Left ventricle myocardium inferior (tissue), 1 donor: ENCODE data around the gene PLK5. TPM values are rescaled to one million over a fixed set of nuclear protein-coding genes. Genes with fewer than 3 reads are reported as not detected.

Source experiments
- DNase-seq: peaks from one replicate; pipeline ENCODE4 v3.0.0-alpha.2; 2020
- H3K27ac ChIP-seq: fragments of 200-600 bp; replicated peaks from 2 replicates; pipeline ENCODE4 v1.8.0; 2021
- H3K27me3 ChIP-seq: fragments of 200-600 bp; 2 replicates; pipeline ENCODE4 v1.8.0; 2021; ENCODE audit warnings: low read depth
- H3K36me3 ChIP-seq: fragments of 200-600 bp; 2 replicates; pipeline ENCODE4 v1.8.0; 2021
- H3K4me1 ChIP-seq: fragments of 200-600 bp; 2 replicates; pipeline ENCODE4 v1.8.0; 2021
- H3K4me3 ChIP-seq: fragments of 200-600 bp; 2 replicates; pipeline ENCODE4 v1.8.0; 2021; ENCODE audit warnings: mild to moderate bottlenecking, moderate library complexity
- H3K9me3 ChIP-seq: fragments of 200-600 bp; replicated peaks from 2 replicates; pipeline ENCODE4 v1.8.0; 2021
- intact Hi-C: fragments of 100-400 bp; cut with micrococcal nuclease; formaldehyde crosslinking; loops from one replicate; pipeline ENCODE4 v1.11.0; 2022
- total RNA-seq: library from RNA; stranded (reverse); fragmentation: NEBNext Ultra II Directional; extraction: Animal tissue kit (Norgen Biotek cat#: 25700); gene quantifications from one replicate; pipeline ENCODE4 v1.2.1, GENCODE V29; 2021
- TF ChIP-seq, protein P1 (sequence below): fragments of 200-600 bp; IDR thresholded peaks from 2 replicates; pipeline ENCODE4 v1.8.0; 2021; ENCODE audit warnings: antibody characterized with exemption, mild to moderate bottlenecking, borderline replicate concordance
- donor health status: DM: no; HTN: yes; CAD: no; lungs with severe emphysema.

PLK5 gene
- total RNA-seq, 1 donor from 2014 or later = not detected

DNA sequence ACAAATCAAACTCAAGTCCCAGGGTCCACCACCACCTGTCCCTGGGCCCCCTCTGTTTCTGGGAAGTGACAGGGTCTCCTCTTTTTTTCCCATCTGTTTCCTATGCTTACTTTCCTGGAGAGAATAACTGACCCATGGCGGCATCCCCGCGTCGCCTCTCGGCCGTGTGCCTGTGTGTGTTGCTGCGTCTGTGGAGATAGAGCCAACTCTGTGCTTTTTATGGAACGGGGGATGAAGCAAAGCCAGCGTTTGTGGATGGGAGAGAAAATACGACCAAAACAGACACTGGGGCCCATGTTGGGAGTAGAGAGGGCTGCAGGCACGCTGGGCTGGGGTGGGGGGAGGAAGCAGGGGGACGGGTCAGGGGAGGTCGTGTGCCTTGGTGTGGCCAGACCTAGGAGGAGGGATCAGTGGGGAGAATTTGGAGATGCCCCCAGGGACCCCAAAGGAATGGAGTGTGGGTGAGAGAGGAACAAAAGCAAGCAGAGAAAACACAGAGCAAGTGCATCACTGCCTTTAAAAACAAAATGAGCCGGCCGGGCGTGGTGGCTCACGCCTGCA, 16.6 kb downstream of the PLK5 start:
- peaks cover 63% of the 10 kb centered on the region for H3K27me3 ChIP-seq
- no peaks in the 10 kb centered on the region for H3K9me3 ChIP-seq
- H3K4me1 ChIP-seq = peaks cover 19% of the 10 kb centered on the region
- intact Hi-C loops = loop anchor here (10.0 kb wide), 2 partner anchors 134 to 224 kb away; no protein-coding TSS in a partner anchor
- TF ChIP-seq, protein P1, sequence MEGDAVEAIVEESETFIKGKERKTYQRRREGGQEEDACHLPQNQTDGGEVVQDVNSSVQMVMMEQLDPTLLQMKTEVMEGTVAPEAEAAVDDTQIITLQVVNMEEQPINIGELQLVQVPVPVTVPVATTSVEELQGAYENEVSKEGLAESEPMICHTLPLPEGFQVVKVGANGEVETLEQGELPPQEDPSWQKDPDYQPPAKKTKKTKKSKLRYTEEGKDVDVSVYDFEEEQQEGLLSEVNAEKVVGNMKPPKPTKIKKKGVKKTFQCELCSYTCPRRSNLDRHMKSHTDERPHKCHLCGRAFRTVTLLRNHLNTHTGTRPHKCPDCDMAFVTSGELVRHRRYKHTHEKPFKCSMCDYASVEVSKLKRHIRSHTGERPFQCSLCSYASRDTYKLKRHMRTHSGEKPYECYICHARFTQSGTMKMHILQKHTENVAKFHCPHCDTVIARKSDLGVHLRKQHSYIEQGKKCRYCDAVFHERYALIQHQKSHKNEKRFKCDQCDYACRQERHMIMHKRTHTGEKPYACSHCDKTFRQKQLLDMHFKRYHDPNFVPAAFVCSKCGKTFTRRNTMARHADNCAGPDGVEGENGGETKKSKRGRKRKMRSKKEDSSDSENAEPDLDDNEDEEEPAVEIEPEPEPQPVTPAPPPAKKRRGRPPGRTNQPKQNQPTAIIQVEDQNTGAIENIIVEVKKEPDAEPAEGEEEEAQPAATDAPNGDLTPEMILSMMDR = no peak
- H3K4me3 ChIP-seq = peak overlapping the region; percentile 14
- no peak for DNase-seq
- peak overlapping the region; percentile 36 for H3K27ac ChIP-seq
- no peaks in the 10 kb centered on the region for H3K36me3 ChIP-seq

DNA sequence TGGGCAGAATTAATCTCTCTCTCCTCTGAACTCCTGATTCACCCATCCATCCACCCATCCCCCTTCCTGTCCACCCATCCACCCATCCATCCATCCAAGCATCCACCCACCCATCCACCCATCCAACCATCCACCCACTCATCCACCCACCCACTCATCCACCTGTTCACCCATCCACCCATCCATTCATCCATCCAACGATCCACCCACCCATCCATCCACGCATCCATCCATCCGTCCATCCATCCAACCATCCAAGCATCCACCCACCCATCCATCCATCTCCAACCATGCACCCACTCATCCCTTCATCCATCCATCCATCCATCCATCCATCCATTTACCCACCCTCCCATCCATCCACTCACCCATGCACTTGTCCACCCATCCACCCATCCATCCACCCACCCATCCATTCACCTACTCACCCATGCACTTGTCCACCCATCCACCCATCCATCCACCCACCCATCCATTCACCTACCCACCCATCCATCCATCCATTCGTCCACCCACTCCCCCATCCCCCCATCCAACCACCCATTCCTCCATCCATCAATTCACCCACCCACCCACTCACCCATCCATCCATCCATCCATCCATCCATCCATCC, 25.6 kb downstream of the PLK5 start:
- Histone ChIP-seq H3K9me3 (no peaks in the 10 kb centered on the region), H3K4me1 (peaks cover 3% of the 10 kb centered on the region), H3K36me3 (no peaks in the 10 kb centered on the region), H3K27ac (no peak overlapping the region), H3K4me3 (no peak overlapping the region), H3K27me3 (peaks cover 31% of the 10 kb centered on the region)
- TF ChIP-seq, protein P1 = no peak
- intact Hi-C loops = loop anchor here (10.0 kb wide), 2 partner anchors 125 to 215 kb away; no protein-coding TSS in a partner anchor
- DNase-seq = no peak

GRCh38 chr19:1551068-1552040, 27.5 kb downstream of the PLK5 start:
- peaks cover 12% of the 10 kb centered on the region for H3K36me3 ChIP-seq
- H3K27me3 ChIP-seq = peaks cover 12% of the 10 kb centered on the region
- no peak for DNase-seq
- no peak overlapping the region for H3K27ac ChIP-seq
- TF ChIP-seq, protein P1 = no peak
- no peak overlapping the region for H3K4me3 ChIP-seq
- no peaks in the 10 kb centered on the region for H3K4me1 ChIP-seq
- no peaks in the 10 kb centered on the region for H3K9me3 ChIP-seq
- intact Hi-C loops = no loop called here

DNA sequence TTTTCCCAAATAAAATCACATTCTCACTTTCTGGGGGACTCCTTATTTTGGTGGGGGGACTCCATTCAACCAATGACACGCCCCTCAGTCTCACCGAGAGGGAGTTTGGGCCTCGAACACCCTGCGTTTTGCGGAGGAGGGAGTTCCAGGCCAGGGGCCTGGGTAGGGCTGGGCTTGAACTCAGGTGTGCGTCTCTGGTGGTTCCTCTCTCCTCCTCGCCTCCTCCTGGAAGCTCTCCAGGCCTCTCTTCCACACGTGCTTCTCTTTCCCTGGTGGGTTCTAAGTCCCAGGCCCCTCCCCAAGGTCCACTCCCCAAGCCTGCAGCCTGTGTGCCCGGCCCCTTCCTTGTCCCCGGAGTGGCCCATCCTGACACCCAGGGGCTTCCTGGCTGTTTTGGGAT, 29.5 kb downstream of the PLK5 start:
- Histone ChIP-seq H3K4me1 (no peaks in the 10 kb centered on the region), H3K4me3 (no peak overlapping the region), H3K9me3 (no peaks in the 10 kb centered on the region), H3K27me3 (no peaks in the 10 kb centered on the region), H3K27ac (no peak overlapping the region), H3K36me3 (peaks cover 16% of the 10 kb centered on the region)
- intact Hi-C loops = no loop called here
- DNase-seq = no peak
- TF ChIP-seq, protein P1 = no peak

- H3K4me1 ChIP-seq = no peaks in the 10 kb centered on the region
- intact Hi-C loops = no loop called here
- TF ChIP-seq, protein P1 = no peak
- H3K36me3 ChIP-seq = peaks cover 16% of the 10 kb centered on the region
- no peaks in the 10 kb centered on the region for H3K9me3 ChIP-seq
- H3K27ac ChIP-seq = no peak overlapping the region
- DNase-seq = no peak
- H3K27me3 ChIP-seq = no peaks in the 10 kb centered on the region
- no peak overlapping the region for H3K4me3 ChIP-seq
Measured at GRCh38 chr19:1554968-1555367, 31.1 kb downstream of the PLK5 start.
